Measurements from ENCODE around the gene ICAM2. TPM values are rescaled to one million over a fixed set of nuclear protein-coding genes. Genes with fewer than 3 reads are reported as not detected.

The ICAM2 gene
- total RNA-seq, 4 donors from 2014 or later, result 20.3 to 41.8 (median 30.6) TPM

GRCh38 chr17:63975541-63976092, 44.8 kb downstream of the ICAM2 start:
- no peak for DNase-seq
- TF ChIP-seq POLR2A (IDR thresholded peaks at IDR 0.05), result no peak
- TF ChIP-seq CTCF (IDR thresholded peaks at IDR 0.05), result no peak
- WGBS, 2 donors, result 92 to 95% methylated on average over 2 of the region's 2 CpGs
- no peak overlapping the region for H3K4me3 ChIP-seq (replicated peaks in 1 of 3)
- no peak overlapping the region for H3K27ac ChIP-seq
- intact Hi-C loops (cut with DNase I), result no loop called here
- H3K4me1 ChIP-seq, result peaks cover 23 to 74% of the 10 kb centered on the region in 2 donors
- H3K27me3 ChIP-seq, result no peaks in the 10 kb centered on the region
- no peaks in the 10 kb centered on the region for H3K9me3 ChIP-seq
- H3K36me3 ChIP-seq, result no peaks in the 10 kb centered on the region

GRCh38 chr17:63974594-63975192, 45.7 kb downstream of the ICAM2 start:
- no peaks in the 10 kb centered on the region for H3K27me3 ChIP-seq
- peak overlapping the region; percentile 61 to 84 (median 65) for H3K27ac ChIP-seq
- no peak for TF ChIP-seq POLR2A (IDR thresholded peaks at IDR 0.05)
- no peak for TF ChIP-seq CTCF (IDR thresholded peaks at IDR 0.05)
- H3K4me3 ChIP-seq (replicated peaks in 1 of 3), result no peak overlapping the region
- no peaks in the 10 kb centered on the region for H3K36me3 ChIP-seq
- peaks cover 16 to 65% of the 10 kb centered on the region in 2 donors for H3K4me1 ChIP-seq
- 69 to 73% methylated on average over 9 to 10 of the region's 10 CpGs for WGBS, 2 donors
- no peaks in the 10 kb centered on the region for H3K9me3 ChIP-seq
- DNase-seq, result peak; percentile 64 to 67
- intact Hi-C loops (cut with DNase I), result no loop called here

GRCh38 chr17:63973930-63974593, 46.4 kb downstream of the ICAM2 start:
- peaks cover 16 to 62% of the 10 kb centered on the region in 2 donors for H3K4me1 ChIP-seq
- no peak for TF ChIP-seq CTCF (IDR thresholded peaks at IDR 0.05)
- no peak for TF ChIP-seq POLR2A (IDR thresholded peaks at IDR 0.05)
- no peaks in the 10 kb centered on the region for H3K27me3 ChIP-seq
- DNase-seq, result peak; percentile 95 to 96
- peak overlapping the region; percentile 61 to 84 (median 65) for H3K27ac ChIP-seq
- WGBS, 2 donors, result 17 to 33% methylated on average over 6 to 8 of the region's 12 CpGs
- no peaks in the 10 kb centered on the region for H3K36me3 ChIP-seq
- intact Hi-C loops (cut with DNase I), result no loop called here
- H3K9me3 ChIP-seq, result no peaks in the 10 kb centered on the region
- no peak overlapping the region for H3K4me3 ChIP-seq (replicated peaks in 1 of 3)

- no peaks in the 10 kb centered on the region for H3K27me3 ChIP-seq
- 93 to 96% methylated on average over 6 of the region's 6 CpGs for WGBS, 2 donors
- no peaks in the 10 kb centered on the region for H3K36me3 ChIP-seq
- no peak overlapping the region for H3K4me3 ChIP-seq (replicated peaks in 1 of 3)
- intact Hi-C loops (cut with DNase I), result no loop called here
- no peaks in the 10 kb centered on the region for H3K9me3 ChIP-seq
- H3K4me1 ChIP-seq, result peaks cover 16 to 55% of the 10 kb centered on the region in 2 donors
- no peak for DNase-seq
- TF ChIP-seq POLR2A (IDR thresholded peaks at IDR 0.05) (no peak), CTCF (IDR thresholded peaks at IDR 0.05) (no peak)
- H3K27ac ChIP-seq, result no peak overlapping the region
These were observed 47.2 kb downstream of the ICAM2 start for GRCh38 chr17:63973247-63973646.

GRCh38 chr17:63972796-63973195, 47.6 kb downstream of the ICAM2 start, which contains the start of gene SCN4A:
Gene SCN4A (minus strand): TSS chr17:63972918. CDS start chr17:63972841, 77 bp downstream.
- no peaks in the 10 kb centered on the region for H3K27me3 ChIP-seq
- peaks cover 16 to 51% of the 10 kb centered on the region in 2 donors for H3K4me1 ChIP-seq
- WGBS, 2 donors, result 94 to 100% methylated on average over 7 of the region's 14 CpGs
- H3K36me3 ChIP-seq, result no peaks in the 10 kb centered on the region
- H3K27ac ChIP-seq, result peak within 1 kb of the TSS; percentile 24 to 65 (median 30)
- H3K9me3 ChIP-seq, result no peaks in the 10 kb centered on the region
- no peak for TF ChIP-seq POLR2A (IDR thresholded peaks at IDR 0.05)
- TF ChIP-seq CTCF (IDR thresholded peaks at IDR 0.05), result no peak
- no peak for DNase-seq
- H3K4me3 ChIP-seq (replicated peaks in 1 of 3), result no peak within 1 kb of the TSS
- intact Hi-C loops (cut with DNase I), result no loop called here

Measured in thyroid gland (tissue), 4 donors.